ENCODE measurements around the gene ZMIZ1.

The ZMIZ1 gene

GRCh38 chr10:79142522-79143309, 74.0 kb downstream of the ZMIZ1 start:
- peak overlapping the region; percentile 15 for H3K27ac Mint-ChIP-seq
- intact Hi-C loops (cut with micrococcal nuclease) = no loop called here
- no peak overlapping the region for H3K4me3 Mint-ChIP-seq
- H3K4me1 Mint-ChIP-seq (ENCODE audit: low read depth) = peaks cover 86% of the 10 kb centered on the region
- no peaks in the 10 kb centered on the region for H3K9me3 Mint-ChIP-seq
- H3K36me3 Mint-ChIP-seq (ENCODE audit: low read depth) = peaks cover 60% of the 10 kb centered on the region
- H3K27me3 Mint-ChIP-seq = no peaks in the 10 kb centered on the region

- Mint-ChIP-seq H3K9me3 (no peaks in the 10 kb centered on the region), H3K36me3 (ENCODE audit: low read depth) (peaks cover 63% of the 10 kb centered on the region), H3K4me3 (no peak overlapping the region), H3K27me3 (no peaks in the 10 kb centered on the region), H3K27ac (no peak overlapping the region), H3K4me1 (ENCODE audit: low read depth) (peaks cover 86% of the 10 kb centered on the region)
- intact Hi-C loops (cut with micrococcal nuclease) = no loop called here
Measured at GRCh38 chr10:79143879-79144278, 75.1 kb downstream of the ZMIZ1 start.

DNA sequence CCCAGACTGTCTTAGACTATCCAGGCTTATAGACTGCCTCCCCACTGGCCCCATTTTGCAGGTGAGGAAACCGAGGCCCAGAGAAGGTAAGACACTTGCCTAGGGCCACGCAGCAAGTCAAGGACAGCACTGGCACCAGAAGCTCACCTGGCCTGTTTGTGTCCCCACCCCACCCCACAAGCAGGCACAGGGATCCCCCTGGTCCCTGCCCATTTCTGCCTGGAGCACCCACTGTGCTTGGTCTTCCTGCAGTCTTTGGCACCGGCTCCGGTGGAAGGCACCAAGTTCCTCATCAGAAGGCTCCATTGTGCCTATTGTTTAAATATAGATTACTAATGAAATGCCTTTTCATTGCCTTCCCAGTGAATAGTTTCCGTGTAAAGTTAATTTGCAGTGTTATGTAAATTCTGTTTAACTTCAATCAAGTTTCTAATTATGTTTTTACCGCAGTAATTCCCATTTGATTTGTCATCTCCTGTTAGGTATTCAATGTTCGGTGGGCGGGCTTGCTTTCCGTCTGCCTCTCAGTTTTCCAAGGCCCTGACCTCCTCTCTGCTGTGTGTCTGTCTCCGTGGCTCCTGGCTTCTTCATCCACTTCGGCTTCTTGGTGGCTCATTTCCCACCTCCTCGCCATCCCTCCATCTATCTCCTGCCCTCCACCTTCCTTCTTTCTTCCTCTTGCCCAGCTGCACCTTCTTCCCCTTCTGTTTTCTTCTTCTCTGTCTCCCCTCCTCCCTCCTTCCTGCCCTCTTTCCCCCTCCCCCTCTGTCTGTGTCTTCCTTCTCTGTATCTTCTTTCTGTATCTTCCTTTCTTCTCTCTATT, 75.8 kb downstream of the ZMIZ1 start:
- peaks cover 87% of the 10 kb centered on the region for H3K4me1 Mint-ChIP-seq (ENCODE audit: low read depth)
- H3K9me3 Mint-ChIP-seq = no peaks in the 10 kb centered on the region
- H3K27ac Mint-ChIP-seq = peak overlapping the region; percentile 95
- no peak overlapping the region for H3K4me3 Mint-ChIP-seq
- intact Hi-C loops (cut with micrococcal nuclease) = loop anchor here (5.0 kb wide), 1 partner anchor 67 kb away; no protein-coding TSS in a partner anchor
- no peaks in the 10 kb centered on the region for H3K27me3 Mint-ChIP-seq
- H3K36me3 Mint-ChIP-seq (ENCODE audit: low read depth) = peaks cover 56% of the 10 kb centered on the region

GRCh38 chr10:79145174-79145483, 76.4 kb downstream of the ZMIZ1 start:
- intact Hi-C loops (cut with micrococcal nuclease) = loop anchor here (5.0 kb wide), 1 partner anchor 68 kb away; no protein-coding TSS in a partner anchor
- Mint-ChIP-seq H3K4me3 (no peak overlapping the region), H3K4me1 (ENCODE audit: low read depth) (peaks cover 92% of the 10 kb centered on the region), H3K36me3 (ENCODE audit: low read depth) (peaks cover 50% of the 10 kb centered on the region), H3K9me3 (no peaks in the 10 kb centered on the region), H3K27ac (peak overlapping the region; percentile 95), H3K27me3 (no peaks in the 10 kb centered on the region)

DNA sequence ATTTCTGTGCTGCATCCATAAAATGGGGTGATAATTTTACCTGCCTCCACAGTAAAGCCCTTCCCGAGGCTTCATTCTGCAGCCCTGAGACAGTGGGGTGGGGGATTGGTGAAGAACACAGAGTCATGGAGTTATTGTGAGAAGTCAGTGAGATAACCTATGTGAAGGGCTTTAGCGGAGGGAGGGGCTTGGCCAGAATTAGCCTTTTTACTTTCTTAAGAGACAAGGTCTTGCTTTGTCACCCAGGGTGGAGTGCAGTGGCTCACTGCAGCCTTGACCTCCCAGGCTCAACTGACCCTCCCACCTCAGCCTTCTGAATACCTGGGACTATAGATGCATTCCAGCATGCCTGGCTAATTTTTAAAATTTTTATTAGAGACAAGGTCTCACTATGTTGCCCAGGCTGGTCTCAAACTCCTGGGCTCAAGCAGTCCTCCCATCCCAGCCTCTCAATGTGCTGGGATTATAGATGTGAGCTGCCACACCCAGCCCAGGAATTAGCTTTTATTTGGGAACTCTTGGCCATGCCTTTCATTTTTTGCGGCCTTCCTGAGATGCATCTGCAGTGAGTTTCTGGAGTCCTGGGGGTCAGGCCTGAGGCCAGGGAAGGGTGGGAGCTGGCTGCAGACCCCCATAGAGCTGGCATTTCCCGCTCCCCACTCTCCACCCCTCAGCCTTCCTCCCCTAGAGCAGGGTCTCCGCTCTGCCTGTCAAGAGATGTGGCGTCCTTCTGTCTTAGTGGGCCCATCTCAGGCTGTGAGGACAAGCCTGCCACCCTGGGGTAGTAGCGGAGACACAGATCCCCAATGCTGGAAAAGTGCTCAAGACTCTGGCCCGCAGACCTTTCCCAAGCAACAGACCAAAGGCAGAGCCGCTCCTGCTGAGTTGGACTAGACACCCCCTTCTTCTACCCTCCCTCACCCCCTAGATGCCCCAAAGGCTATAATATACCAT, 77.0 kb downstream of the ZMIZ1 start:
- H3K27ac Mint-ChIP-seq = peak overlapping the region; percentile 95
- intact Hi-C loops (cut with micrococcal nuclease) = loop anchor here (5.0 kb wide), 1 partner anchor 68 kb away; no protein-coding TSS in a partner anchor
- H3K4me3 Mint-ChIP-seq = peak overlapping the region; percentile 13
- H3K4me1 Mint-ChIP-seq (ENCODE audit: low read depth) = peaks cover 93% of the 10 kb centered on the region
- H3K36me3 Mint-ChIP-seq (ENCODE audit: low read depth) = peaks cover 44% of the 10 kb centered on the region
- H3K27me3 Mint-ChIP-seq = no peaks in the 10 kb centered on the region
- no peaks in the 10 kb centered on the region for H3K9me3 Mint-ChIP-seq

GRCh38 chr10:79146611-79147130, 77.9 kb downstream of the ZMIZ1 start:
- H3K27ac Mint-ChIP-seq = peak overlapping the region; percentile 95
- no peaks in the 10 kb centered on the region for H3K9me3 Mint-ChIP-seq
- peaks cover 35% of the 10 kb centered on the region for H3K36me3 Mint-ChIP-seq (ENCODE audit: low read depth)
- peak overlapping the region; percentile 18 for H3K4me3 Mint-ChIP-seq
- H3K27me3 Mint-ChIP-seq = no peaks in the 10 kb centered on the region
- intact Hi-C loops (cut with micrococcal nuclease) = loop anchor here (5.0 kb wide), 1 partner anchor 69 kb away; no protein-coding TSS in a partner anchor
- H3K4me1 Mint-ChIP-seq (ENCODE audit: low read depth) = peaks cover 99% of the 10 kb centered on the region

- intact Hi-C loops (cut with micrococcal nuclease) = loop anchor here (5.0 kb wide), 1 partner anchor 70 kb away; no protein-coding TSS in a partner anchor
- H3K27ac Mint-ChIP-seq = peak overlapping the region; percentile 95
- peaks cover 32% of the 10 kb centered on the region for H3K36me3 Mint-ChIP-seq (ENCODE audit: low read depth)
- H3K4me1 Mint-ChIP-seq (ENCODE audit: low read depth) = peaks cover 99% of the 10 kb centered on the region
- H3K4me3 Mint-ChIP-seq = peak overlapping the region; percentile 18
- no peaks in the 10 kb centered on the region for H3K27me3 Mint-ChIP-seq
- H3K9me3 Mint-ChIP-seq = no peaks in the 10 kb centered on the region
Measured at GRCh38 chr10:79147306-79147705, 78.5 kb downstream of the ZMIZ1 start.

DNA sequence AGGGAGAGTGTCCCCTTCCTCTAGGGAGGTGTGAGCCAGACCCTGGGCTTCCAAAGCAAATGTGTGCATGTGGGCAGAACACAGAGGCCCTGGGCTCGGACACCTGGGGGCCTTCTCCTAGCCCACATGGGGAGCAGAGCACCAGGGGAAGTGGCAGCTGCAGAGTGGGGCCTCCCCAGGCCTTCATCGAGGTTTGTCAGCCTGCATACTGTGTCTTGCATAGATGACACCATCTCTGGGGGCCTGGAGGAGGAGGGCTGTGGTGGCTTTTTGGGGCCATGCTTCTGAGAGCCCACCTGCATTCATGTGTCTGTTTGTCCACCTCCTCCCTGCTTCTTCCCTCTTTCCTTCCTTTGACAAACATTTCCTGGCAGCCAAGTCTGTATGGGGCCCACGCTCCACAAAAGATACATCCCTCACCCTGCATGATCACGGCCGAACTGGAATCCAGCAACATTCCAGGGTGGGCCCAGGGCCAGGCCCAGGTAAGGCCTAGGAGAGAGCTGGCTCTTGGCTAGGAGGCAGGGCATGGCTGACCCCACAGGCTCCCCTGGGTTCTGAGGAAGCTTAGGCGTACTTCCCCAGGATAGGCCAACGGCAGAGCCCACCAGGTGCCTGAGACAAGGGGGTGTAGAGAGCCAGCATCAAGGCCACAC, 79.2 kb downstream of the ZMIZ1 start:
- H3K9me3 Mint-ChIP-seq = no peaks in the 10 kb centered on the region
- intact Hi-C loops (cut with micrococcal nuclease) = loop anchor here (5.0 kb wide), 1 partner anchor 71 kb away; no protein-coding TSS in a partner anchor

DNA sequence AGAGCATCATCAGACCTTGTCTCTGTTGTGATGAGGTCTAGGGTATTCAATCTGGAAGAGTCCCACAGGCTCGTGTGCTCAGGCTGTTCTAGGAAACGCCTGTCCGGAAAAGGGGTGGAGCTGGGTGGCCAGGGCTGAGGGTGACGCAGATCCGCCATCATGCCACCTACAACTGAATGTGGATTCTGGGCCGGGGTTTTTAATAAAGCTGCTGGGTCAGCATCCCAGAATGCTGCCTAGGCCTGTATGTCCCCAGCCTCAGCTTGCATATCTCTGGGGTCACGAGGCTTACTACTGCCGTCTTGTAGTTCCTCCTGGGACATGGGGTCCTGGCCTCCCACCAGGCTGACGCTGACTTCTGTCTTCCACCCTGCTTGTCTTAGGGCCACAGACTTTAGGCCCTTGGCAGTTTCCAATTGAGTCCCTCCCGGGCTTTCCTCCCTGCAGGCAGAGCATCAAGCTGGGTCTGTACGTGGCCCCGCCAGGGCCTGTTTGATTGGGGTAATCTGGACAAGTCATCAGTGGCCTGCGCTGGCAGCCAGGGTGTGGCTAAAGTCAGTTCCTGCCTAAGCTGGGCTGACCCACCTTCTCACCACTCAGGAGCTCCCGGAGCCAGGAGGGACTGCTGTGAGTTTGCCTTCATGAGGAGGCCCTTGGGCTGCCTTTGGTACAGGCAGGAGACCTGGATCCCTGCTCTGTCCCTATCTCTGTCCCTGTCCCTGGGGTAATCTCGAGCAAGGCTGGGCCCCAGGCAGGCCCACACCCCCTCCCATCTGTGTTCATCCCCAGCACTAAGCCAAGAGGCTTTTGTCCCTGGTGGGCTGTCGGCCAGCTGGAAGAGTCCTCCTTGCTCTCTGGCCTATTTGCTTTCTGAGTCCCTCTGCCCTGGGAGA, 79.9 kb downstream of the ZMIZ1 start:
- Mint-ChIP-seq H3K27ac (peak overlapping the region; percentile 95), H3K27me3 (no peaks in the 10 kb centered on the region), H3K4me3 (peak overlapping the region; percentile 53), H3K4me1 (ENCODE audit: low read depth) (peaks cover 100% of the 10 kb centered on the region), H3K36me3 (ENCODE audit: low read depth) (peaks cover 26% of the 10 kb centered on the region), H3K9me3 (no peaks in the 10 kb centered on the region)
- intact Hi-C loops (cut with micrococcal nuclease) = loop anchor here (5.0 kb wide), 1 partner anchor 71 kb away; no protein-coding TSS in a partner anchor

More for the DNA sequence above, 79.2 kb downstream of the ZMIZ1 start:
- peaks cover 100% of the 10 kb centered on the region for H3K4me1 Mint-ChIP-seq (ENCODE audit: low read depth)
- peaks cover 28% of the 10 kb centered on the region for H3K36me3 Mint-ChIP-seq (ENCODE audit: low read depth)
- peak overlapping the region; percentile 95 for H3K27ac Mint-ChIP-seq
- H3K4me3 Mint-ChIP-seq = peak overlapping the region; percentile 53
- H3K27me3 Mint-ChIP-seq = no peaks in the 10 kb centered on the region

GRCh38 chr10:79149345-79149661, 80.5 kb downstream of the ZMIZ1 start:
- H3K9me3 Mint-ChIP-seq = no peaks in the 10 kb centered on the region
- no peaks in the 10 kb centered on the region for H3K27me3 Mint-ChIP-seq
- H3K36me3 Mint-ChIP-seq (ENCODE audit: low read depth) = peaks cover 23% of the 10 kb centered on the region
- peak overlapping the region; percentile 95 for H3K27ac Mint-ChIP-seq
- peaks cover 100% of the 10 kb centered on the region for H3K4me1 Mint-ChIP-seq (ENCODE audit: low read depth)
- H3K4me3 Mint-ChIP-seq = peak overlapping the region; percentile 53
- intact Hi-C loops (cut with micrococcal nuclease) = loop anchor here (5.0 kb wide), 1 partner anchor 72 kb away; no protein-coding TSS in a partner anchor

DNA sequence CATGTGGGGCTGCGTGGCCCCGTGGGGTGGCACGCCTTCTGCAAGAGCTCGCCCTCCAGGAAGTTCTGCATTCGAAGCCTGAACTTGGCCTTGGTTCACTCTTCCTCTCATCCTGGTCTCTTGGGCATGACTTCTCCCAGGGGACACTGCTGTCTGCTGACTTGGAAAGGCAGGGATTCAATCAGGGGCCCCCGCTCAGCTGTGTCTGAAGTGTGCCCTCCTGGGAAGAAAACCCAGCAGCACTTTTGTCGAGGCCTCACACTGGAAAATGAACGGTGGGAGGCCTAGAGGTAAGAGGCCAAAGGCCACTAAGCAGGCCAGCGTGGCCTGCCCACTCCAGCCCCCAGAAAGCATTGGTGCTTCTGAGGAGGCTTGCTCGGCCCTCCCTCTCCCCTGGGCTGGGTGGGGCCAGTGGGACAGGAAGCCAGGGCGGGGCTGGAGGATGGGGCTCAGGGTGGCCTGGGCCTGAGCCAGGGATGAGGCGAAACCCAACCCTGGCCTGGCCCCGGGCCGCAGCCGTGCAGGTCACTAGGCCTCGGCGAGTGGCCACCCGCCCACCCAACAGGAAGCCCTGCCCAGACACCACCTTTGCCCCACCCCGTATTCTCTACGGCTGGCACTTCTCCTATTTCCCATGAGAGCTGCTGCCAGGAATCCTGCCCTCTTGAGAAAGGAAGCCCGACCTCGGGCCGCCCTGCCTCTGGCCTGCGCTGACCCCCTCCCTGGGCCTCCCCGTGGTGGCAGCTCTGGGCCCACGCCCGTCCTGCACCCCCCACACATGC, 81.1 kb downstream of the ZMIZ1 start:
- H3K27me3 Mint-ChIP-seq = no peaks in the 10 kb centered on the region
- peak overlapping the region; percentile 46 for H3K4me3 Mint-ChIP-seq
- intact Hi-C loops (cut with micrococcal nuclease) = loop anchor here (5.0 kb wide), 1 partner anchor 73 kb away; no protein-coding TSS in a partner anchor
- H3K36me3 Mint-ChIP-seq (ENCODE audit: low read depth) = peaks cover 17% of the 10 kb centered on the region
- H3K27ac Mint-ChIP-seq = peak overlapping the region; percentile 95
- H3K9me3 Mint-ChIP-seq = no peaks in the 10 kb centered on the region
- peaks cover 100% of the 10 kb centered on the region for H3K4me1 Mint-ChIP-seq (ENCODE audit: low read depth)

Data from dendritic cell treated with granulocyte-macrophage colony-stimulating factor and Interleukin-4, amounts not matched to agents 40 ng/mL and 50 ng/mL, for 4 days (primary cell).